Stimulated activated CD4-positive, alpha-beta T cell treated with anti-CD3 and anti-CD28 coated beads, Interleukin-12 subunit alpha, Interleukin-12 subunit beta, amount 100 ng/mL, for 24 hours (primary cell): ENCODE results near the gene SEPTIN12.
A peak's percentile ranks its signal among the peaks of the same experiment; 100 is the strongest.
"Not testable (repeated sequence)": the region's sequence is repeated elsewhere in the genome, so short reads cannot be mapped to it uniquely, and the experiment has no call there.

Experiments
- DNase-seq, 2 experiments: peaks; one replicate each; pipeline ENCODE4 v3.0.0-alpha.2; 2020; ENCODE audit warnings: low read depth in 2 of 2

SEPTIN12 gene

DNA sequence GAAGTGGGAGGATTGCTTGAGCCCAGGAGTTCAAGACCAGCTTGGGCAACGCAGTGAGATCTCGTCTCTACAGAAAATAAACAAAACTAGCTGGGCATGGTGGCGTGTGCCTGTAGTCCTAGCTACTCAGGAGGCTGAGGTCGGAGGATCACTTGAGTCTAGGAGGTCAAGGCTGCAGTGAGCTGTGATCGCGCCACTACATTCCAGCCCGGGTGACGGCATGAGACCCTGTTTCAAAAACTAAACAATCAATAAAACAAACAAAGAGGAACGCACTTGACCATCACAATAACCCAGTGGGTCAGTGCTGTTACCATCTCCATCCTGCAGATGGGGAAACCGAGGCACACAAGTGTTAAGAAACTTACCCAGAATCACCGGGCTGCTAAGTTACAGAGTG, 34.9 kb downstream of the SEPTIN12 start:
- DNase-seq: no peak

DNA sequence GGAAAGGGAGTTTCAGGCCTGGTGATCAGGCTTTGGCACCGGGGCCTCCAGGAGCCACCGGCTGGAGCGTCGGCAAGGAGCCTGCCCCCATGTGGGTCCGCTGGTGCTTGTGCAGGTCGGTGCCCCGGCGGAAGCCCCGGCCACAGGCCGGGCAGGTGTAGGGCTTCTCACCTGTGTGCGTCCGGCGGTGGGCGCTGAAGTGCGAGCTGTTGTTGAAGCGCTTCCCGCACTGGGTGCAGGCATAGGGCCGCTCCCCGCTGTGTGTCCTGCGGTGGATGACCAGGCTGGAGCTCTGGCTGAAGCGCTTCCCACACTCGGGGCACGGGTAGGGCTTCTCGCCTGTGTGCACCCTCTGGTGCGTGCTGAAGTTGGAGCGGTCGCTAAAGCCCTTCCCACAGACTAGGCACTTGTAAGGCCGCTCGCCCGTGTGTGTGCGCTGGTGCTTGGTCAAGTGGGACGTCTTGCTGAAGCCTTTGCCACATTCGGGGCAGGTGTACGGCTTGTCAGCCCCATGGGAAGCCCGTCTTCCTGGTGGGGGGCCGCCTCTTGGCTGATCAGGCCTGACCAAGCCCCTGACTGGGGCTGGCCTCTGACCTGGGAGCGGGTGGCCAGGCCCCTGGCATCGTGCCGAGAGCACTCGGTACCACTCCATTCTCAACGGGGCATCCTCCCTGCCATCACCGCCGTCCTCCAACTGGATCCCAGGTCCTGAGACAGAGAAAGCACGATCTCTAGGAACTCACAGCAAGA, 35.6 kb downstream of the SEPTIN12 start:
- DNase-seq: no peak

DNA sequence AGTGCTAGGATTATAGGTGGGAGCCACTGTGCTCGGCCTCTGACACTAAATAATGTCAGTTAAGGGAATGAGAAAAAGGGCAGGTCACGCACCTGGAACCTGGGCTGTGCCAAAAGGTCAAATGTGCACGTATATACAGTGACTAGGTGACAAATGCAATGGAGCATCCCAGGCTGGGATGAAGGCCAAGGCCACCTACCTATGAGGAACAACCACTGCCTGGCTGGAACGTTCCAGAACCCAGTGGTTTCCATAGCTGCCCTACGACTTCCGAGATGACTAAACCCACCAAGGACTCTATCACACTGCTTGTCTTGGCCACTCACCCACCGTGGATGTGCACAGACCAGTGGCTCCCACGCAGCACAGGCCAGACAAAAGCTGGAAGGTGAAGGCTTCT, 37.2 kb downstream of the SEPTIN12 start:
- DNase-seq: no peak

DNA sequence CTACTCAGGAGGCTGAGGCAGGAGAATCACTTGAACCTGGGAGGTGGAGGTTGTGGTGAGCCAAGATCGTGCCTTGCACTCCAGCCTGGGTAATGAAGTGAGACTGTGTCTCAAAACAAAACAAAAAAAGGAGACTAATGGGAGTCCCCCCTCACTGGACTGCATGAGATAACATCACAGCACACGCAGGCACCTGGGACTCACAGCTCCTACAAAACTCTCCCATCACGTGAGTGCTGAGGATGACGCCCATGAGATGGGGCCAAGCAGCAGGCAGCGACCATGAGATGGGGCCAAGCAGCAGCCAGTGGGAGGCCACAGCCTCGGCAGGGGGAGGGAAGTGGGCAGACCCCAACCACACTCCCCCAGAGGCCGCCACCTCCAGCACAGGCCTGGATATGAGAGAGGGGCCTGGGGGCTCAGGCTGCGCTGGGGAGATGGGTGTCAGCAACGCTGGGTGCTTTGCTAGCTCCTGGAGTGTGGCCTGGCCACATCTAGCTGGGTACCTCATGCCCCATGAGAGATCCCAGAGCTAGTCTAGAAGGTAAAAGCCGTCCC, 38.4 kb downstream of the SEPTIN12 start:
- DNase-seq: no peak

DNA sequence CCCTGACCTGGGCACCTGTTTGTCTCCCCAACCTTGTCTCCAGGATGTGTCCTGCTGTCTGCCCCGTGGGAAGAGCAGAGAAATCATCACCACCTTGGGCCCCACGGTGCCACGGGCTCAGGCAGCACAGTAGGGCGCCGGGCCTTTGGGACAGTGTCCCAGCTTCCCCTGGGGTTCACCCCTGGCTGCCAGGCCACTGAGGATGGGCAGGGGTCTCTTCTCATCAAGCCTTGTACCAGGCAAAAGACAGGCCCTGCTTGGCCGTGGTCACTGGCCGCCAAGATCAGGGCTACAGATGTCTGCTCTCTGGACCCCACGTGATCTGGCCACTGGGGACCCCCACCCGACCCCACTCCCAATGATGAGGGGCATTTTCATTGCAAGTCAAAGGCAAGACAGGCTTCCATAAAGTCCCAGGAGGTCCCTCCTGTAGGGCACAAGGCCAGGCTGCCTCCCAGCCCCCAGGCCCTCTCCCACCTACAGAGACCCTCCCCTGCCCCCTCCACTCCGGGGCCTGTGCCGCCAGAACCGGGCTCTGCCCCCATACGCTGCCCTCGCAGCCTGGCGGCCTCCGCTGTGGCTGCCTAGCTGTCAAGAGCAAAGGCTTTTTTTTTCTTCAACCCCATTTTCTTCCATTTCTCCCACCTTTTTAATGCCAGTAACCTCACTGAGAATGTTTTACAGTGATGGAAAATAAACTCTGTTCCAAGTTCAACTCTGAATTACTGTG, 39.3 kb downstream of the SEPTIN12 start:
- DNase-seq: no peak

DNA sequence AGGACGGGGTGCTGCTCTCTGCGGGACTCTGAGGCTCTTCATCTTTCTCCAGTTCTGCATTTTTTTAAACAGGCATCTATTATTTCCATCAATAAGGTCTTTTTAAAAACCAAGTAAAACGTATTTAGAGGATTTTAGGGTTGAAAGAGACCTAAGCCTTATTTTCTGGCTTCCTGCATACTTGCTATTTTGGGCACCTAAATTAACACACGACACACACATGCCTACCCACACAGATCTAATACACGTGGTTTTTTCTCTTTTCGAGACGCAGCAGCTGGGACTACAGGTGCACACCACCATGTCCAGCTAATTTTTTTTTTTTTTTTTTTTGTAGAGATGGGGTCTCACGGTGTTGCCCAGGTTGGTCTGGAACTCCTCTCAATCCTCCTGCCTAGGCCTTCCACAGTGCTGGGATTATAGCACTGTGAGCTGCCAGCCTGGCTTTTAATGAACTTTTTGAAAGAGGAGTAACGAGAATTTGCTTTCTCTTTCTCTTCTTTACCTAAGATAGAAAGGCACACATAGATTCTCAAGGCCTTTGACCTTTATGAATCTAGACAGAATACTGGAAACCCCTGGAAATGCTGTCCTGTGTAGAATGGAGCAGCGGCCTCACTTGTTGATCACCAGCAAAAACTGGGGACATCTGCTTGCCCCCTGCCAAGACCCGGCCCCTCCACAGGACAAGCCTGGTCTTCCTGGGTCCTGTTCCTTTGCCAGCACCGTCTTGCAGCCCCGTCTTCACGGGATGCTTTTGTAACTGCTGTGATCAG, 40.1 kb downstream of the SEPTIN12 start:
- no peak for DNase-seq

DNA sequence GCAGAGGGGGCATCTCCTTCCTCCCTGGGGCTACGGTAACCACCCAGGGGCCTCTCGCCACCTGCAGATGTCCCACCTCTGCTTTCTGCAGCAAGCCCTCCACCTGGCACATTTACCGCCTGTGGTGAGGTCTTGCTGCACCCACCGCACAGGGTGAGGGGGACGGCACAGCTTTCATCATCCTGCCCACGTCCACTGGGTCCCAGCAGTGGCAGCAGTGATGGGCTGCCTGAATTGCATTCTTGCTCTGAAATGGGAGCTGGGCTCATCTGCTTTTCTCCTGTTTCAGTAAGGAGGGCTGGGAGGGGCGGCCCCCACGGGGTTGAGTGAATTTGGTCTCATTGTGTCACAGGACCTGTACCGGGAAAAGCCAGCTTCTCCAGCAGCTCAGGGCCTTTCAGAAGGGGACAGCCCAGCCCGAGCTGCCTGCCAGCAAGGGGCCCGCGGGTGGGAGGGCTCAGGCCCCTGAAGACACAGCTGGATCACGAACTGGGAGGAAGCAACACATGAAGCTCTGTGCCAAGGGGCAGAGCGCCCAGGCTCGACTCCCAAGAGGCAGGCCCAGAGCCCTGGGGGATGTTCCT, 41.1 kb downstream of the SEPTIN12 start:
- no peak for DNase-seq

DNA sequence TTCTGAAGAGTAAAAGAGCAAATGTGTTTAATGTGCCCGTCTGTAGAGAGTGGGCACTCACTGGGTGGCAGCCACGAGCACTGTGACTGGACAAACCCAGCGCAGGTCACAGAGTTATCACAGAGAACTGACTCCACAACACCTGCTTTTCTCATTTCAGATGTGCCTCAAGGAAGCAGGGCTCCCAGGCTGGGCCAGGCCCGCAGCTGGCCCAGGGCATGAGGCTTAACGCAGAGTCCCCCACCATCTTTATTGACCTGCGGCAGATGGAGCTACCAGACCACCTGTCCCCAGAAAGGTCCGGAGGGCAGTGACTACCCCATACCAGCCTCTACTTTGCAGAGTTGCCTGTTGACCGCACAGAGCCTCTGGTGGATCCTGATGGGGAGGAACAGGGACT, 41.9 kb downstream of the SEPTIN12 start:
- DNase-seq: no peak

DNA sequence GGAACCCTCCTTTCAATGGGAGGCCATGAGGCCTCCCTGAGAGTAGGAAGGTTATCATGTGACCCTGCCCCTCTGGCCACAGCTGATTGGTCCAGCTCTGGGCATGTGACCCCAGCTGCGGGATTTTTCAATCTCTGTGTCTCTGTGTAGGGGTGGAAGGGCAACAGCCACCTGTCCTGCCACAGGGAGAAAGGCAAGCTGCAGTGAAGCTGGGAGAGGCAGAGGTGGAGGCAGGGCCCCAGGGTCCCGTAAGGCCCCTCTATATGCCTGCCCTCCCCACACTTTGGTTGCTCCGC, 42.9 kb downstream of the SEPTIN12 start:
- no peak for DNase-seq

DNA sequence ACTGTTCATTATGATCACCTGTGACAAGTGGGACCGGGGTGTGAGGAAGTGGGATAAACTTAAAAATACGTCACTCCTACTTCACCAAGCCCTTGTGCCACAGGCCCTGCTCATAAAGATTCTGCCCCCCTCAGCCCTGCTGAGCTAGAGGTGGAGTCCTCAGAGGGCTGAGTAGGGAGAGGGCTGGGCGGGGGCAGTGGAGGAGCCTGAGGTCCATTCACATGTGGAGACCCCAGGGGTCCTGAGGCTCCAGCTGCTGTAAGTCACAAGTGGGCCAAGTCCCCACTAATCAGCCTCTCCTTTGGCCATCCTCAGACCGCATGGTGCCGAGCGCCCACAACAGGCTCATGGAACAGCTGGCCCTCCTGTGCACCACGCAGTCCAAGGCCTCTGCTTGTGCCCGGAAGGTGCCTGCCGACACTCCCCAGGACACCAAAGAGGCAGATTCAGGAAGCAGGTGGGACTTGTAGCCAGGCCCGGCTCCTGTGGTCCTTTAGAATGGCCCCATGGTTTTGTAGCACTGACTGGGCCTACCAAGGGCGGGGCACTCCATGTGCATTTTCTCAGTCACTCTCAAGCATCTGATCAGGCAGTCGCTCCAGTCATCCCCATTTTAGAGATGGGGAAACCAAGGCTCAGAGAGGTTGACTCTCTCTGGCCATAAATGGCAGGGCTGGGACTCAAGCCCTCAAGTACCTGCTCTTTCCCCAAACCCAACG, 43.4 kb downstream of the SEPTIN12 start:
- DNase-seq: no peak

DNA sequence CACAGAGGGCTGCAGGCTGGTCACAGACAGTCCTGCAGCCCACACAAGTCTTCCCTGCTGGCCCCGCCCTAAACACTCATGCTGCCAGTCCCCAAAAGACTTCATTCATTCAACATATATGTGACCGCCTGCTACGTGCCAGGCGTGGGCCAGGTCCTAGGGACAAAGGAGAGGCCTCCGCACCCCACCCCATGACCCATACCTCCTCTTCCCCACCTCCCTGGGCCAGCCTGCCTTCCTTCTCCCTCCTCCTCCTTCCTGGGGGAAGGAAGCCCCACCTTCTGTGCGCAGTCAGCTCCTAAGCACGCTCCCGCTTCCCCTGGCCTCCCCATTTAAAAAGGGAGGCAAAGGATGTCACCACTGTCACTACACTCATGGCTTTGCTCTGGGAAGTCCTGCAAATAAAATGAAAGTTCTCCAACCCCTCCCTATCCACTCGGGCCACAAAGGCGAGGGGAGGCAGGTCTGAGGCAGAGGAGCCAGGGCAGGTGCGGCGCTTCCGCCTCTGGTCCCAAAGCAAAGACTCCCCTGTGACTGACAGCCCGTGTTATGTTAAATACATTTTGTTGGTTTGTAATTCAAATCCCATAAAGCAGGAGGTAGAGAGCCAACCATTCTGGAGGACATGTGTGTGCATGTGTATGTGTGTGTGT, 44.8 kb downstream of the SEPTIN12 start:
- DNase-seq: no peak

DNA sequence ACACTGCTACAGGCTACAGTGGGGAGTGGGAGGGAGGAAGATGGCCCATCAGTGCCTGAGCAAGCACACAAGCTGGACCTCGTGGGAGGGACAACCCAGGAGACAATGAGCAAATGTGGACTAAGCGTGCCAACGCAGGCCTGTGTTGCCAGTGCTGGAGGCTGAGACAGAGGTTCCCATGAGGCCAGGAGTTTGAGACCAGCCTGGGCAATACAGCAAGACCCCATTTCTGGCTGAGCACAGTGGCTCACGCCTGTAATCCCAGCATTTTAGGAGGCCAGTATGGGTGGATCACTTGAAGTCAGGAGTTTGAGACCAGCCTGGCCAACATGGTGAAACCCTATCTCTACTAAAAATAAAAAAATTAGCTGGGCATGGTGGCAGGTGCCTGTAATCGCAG, 49.8 kb downstream of the SEPTIN12 start:
- not testable (repeated sequence) for DNase-seq

DNA sequence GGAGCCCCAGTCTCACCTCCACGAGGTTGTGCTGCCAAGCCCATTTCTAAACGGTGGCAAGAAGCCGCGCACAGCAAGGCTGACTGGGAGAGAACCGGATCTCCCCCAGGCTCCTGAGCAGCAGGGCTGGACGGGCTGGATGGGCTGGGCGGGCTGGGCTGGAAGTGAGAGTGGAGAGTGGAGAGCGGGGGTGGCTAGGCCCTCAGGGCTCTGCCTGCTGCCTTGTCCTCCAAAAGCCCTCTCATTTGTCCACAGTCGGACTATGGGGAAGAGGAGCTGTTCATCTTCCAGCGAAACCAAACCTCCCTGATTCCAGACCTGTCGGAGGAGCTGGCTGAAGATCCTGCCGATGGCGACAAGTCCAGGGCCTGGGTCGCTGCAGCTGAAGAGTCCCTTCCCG, 50.6 kb downstream of the SEPTIN12 start:
- no peak for DNase-seq

DNA sequence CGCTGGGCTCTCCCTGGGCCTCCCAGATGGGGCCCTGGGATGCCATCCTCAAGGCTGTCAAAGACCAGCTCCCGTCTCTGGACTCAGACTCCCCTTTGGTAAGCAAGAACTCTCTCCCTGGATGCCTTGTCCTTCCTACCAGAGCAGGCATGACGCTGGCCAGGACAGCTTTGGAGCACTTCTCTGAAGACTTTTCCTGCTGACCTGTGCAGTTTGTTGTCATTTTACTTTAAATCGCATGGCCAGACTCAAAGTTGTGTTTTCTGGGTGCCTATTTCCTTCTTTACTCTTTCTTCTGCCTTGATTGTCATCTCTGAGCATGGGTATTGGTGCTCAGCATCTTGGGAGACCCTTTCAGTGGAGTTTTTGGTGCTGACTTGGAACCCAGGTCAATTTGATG, 51.6 kb downstream of the SEPTIN12 start:
- DNase-seq: no peak

DNA sequence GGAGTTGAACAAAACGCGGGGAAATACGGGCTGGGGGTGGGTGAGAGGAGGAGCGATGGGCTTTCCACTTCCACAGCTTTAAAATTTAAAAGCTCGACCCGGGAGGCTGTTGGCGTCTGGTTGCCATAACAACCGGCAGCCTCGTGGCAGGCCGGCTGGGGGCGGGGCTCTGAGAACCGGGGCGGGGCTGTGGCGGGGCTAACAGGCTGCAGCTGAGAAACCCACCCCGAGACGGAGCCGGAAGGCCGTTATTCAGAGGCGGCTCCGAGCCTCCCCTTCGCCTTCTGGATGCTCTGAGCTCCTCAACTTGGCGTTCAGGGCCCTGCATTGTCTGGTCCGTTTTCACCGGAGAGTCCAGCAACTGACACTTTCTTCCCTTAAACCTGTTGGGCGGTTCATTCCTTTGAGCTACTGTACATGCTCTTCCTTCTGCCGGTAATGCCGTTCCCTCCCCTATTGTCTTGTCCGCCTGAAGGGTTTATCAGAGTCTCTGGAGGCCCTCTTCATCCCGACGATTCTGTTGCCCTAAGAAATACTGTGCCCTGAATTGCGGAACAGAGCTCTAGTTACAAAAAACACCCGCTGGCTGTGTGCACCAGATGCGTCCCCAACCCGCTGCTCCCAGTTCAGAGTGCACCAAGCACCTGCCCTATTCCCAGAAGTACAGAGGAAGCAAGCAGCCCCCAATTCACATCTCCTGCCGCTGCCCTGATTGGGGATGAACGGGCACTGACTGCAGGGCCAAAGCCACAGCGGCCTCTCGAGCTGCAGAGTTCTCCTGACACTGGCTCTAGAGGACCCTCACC, 53.2 kb downstream of the SEPTIN12 start:
- DNase-seq: peak; percentile 79 to 95

DNA sequence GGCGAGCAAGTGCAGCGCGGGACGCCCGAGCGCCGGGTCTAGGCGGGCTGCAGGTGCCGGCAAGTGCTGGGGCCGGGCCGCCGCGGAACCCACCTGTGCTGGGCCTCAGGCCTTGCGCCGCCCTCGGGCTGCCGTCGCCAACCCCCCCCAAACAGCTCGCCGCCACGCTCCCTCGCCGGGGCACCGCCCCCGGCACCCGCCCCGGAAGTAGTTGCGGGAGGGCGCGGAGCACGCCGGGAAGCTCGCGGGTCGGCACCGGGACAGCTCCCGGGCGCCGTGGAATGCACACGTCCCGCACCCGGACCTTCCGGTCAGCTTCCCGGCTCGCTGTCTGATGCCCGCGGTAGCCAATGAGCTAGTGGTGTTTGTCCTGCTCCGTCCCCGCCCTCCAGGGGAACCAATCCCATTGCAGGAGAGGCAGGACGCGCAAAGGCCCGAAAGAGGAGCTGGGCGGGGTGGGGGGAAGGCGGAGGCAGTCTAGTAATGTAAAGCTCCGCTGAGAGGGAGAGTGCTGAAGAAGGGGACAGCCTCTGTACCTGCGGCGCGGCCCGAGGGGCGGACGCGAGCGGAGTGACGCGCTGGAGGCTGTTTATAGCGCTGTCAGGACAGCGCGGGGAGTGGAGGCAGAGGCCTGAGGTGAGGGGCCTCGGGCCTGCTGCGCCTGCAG, 53.9 kb downstream of the SEPTIN12 start, which contains the start of the genes ANKS3 and DNAAF8:
ANKS3 (minus strand) TSS at position 209 of the 667 bp plus-strand sequence. CDS start 4,122 bp downstream, outside the sequence.
DNAAF8 (plus strand) TSS at position 475 of the 667 bp plus-strand sequence. CDS start 1,978 bp downstream, outside the sequence.
- DNase-seq: peak; percentile 59 to 75

DNA sequence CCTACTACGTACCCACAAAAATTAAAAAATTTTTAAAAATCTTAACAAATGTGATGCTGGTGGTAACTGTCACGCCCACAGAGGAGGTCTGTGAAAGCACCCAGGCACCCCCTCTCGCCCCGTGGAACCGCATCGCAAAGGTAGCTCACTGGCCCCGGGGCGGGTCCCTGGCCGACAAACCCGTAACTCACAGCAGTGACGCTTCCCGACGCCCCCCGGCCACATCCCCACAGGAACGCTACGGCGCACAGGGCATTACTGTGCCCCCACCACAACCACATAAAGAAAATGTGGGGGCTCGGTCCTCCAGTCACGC, 54.4 kb downstream of the SEPTIN12 start:
- peak in 1 of 2 experiments; percentile 10 for DNase-seq

DNA sequence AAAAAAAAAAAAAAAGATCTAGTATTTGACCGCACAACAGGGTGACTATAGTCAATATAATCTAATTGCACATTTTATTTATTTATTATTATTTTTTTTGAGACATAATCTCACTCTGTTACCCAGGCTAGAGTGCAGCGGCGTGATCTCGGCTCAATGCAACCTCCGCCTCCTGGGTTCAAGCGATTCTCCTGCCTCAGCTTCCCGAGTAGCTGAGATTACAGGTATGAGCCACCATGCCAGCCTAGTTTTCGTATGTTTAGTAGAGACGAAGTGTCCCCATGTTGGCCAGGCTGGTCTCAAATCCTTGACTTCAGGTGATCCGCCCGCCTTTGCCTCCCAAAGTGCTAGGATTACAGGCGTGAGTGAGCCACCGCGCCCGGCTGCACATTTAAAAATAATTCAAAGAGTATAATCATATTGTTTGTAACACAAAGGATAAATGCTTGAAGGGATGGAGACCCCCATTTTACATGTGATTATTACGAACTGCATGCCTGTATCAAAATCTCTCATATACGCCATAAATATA, 54.9 kb downstream of the SEPTIN12 start:
- no peak for DNase-seq

DNA sequence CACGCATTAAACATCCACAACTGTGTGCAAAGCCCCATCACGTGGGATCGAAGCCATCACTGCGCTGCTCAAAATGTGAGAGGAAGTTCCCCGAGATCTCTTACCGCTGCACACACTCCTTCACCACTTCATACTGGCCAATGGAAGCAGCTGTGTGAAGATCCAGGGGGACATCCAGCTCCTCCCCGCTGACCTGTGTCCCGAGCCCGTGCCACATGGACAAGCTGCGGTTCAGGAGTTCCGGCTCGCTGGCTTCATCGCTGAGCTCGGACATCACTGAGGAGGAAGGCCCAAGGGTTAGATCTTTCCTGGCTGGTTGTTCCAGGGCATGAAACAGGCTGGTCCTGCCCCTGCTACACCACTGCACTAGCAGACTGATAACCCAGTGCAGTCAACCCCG, 58.3 kb downstream of the SEPTIN12 start:
- DNase-seq: no peak
